SHP77 (cell line): ENCODE data around the gene PPHLN1.

Experiments used
- DNase-seq, 2 experiments: peaks; one replicate each; lab custom pipeline; 2025; lab: John Stamatoyannopoulos, UW

PPHLN1 gene

GRCh38 chr12:42442888-42443287 lies 116.9 kb downstream of the PPHLN1 start:
- DNase-seq, result no peak

- DNase-seq, result no peak
These were observed 118.4 kb downstream of the PPHLN1 start for GRCh38 chr12:42444192-42444943.

DNA sequence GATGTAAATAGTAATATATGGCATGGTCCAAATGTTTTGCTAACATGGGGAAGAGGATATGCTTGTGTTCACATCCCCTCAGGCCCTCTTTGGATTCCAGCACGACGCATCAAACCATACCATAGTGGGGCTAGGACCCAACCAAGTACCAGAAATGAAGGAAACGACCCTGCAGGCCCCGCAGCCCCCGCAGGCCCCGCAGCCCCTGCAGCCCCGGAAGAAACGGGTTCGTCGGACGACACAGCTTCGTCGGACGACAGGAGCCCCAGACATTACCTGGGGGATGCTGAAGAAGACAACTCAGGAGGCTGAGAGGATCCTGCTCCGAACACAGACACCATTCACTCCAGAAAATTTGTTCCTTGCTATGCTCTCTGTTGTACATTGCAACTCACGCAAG lies 119.9 kb downstream of the PPHLN1 start:
- DNase-seq, result no peak

DNA sequence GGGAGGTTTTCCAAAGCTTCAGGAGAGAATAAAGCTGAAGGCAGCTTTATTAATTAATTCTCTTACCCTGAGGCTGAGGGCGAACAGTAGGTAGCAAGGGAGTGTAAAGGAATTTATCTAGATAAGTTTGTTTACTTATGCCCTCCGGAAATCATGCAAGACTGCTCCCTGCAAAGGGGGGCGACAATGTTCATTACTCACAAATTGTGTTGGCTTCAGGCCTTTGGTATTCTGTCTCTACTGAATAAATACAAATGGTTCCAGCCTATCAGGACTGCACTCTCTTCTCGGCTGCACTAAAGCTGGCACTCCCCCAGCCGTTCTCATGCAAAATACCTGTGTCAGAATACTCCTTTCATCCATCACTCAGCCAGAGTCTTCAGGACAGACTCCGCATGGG lies 120.8 kb downstream of the PPHLN1 start:
- DNase-seq, result no peak

- DNase-seq, result no peak
These were observed 121.4 kb downstream of the PPHLN1 start for GRCh38 chr12:42447371-42447786.

DNA sequence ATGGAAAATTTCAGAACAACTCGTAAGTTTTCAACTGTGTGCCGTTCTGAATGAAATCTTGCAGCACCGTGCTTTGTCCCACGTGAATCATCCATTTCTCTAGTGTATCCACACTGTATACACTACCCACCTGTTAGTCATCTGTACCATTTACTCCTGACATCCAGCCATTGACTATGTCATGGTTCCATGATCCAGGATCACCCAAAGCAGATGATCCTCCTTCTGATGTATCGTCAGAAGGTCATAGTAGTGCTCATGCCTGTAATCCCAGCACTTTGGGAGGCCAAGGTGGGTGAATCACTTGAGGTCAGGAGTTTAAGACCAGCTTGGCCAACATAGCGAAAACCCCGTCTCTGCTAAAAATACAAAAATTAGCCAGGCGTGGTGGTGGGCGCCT lies 122.9 kb downstream of the PPHLN1 start:
- no peak for DNase-seq

- DNase-seq, result no peak
These were observed 124.3 kb downstream of the PPHLN1 start for GRCh38 chr12:42450248-42450647.

GRCh38 chr12:42458575-42458974 lies 132.6 kb downstream of the PPHLN1 start:
- no peak for DNase-seq

GRCh38 chr12:42459336-42459847 lies 133.4 kb downstream of the PPHLN1 start:
- DNase-seq, result no peak

GRCh38 chr12:42462486-42462885 lies 136.5 kb downstream of the PPHLN1 start:
- DNase-seq, result no peak

- DNase-seq, result no peak
These were observed 137.7 kb downstream of the PPHLN1 start for GRCh38 chr12:42463671-42464070.

- no peak for DNase-seq
These were observed 142.4 kb downstream of the PPHLN1 start for GRCh38 chr12:42468341-42468821.

DNA sequence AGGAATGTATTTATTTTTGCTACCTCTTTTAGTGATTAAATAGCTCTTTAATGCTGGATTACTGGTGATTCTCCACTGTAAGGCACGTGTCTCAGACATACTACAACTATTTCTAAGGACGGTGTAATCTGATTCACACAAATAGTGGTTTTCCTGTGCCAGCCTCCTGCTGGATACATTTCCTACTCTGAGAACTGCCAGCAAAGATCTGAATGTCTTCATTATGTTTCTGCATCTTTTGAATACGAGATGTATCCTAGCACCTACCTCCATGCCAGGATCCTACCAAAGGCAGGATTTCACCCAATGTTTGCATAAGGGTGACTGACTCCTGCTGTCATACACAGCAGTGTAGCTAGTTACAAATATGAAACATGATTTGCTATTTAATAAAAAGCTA lies 143.0 kb downstream of the PPHLN1 start:
- DNase-seq, result no peak

GRCh38 chr12:42469355-42470175 lies 143.6 kb downstream of the PPHLN1 start:
- no peak for DNase-seq

DNA sequence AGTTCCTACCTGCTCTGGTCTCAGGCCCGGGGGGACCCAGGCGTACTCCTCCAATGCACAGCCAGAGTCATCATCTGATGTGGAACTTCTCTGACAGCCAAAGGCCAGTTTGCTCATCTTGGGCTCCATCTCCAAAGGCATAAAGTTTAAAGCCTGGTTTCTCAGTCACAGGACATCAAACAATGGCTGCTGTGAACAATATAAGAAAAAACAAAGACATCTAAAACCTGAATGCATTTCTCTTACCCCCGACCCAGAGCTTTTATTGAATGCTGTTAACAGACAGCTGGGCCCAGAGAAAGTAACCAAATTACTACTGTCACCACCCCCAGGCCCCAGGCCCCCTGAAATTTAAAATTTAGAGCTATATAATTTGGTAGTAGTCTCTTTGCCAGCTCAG lies 146.4 kb downstream of the PPHLN1 start:
- DNase-seq, result no peak

DNA sequence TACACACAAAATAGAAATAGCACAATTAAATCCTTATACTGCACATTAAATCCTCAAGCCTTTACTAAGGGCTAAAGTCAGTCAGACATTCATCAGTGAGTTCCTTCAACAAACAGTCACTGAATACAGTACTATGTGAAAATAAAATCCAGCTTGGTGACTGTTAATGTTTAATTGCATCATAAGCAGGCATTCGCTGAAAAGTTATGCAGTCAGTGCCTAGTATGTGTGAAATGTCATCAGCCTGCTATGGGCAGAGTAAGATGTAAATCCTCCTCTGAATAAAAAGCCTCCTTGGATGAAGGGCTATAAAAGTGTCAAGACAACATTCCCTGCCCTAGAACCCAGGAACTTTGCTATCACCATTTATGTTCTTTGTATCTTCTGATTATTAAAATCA lies 147.2 kb downstream of the PPHLN1 start:
- DNase-seq, result no peak

DNA sequence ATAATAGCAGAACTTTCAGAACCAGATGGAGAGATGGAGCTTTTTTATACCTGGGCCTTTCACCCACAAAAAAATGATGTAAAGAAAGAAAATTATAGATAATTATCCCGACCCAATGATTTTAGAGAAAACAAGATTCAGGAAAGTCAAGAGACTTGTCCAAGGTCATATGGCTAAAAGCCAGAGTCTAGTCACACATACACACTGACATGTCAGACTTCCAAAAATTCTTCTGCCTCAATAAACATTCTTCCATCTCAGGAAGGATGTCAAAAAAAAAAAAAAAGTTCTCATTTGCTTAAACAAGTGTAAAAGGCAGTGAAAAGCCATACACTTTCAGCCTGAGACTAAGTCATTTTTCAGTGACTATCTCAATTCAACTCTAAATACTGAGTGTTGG lies 147.6 kb downstream of the PPHLN1 start:
- no peak for DNase-seq

- no peak for DNase-seq
These were observed 148.4 kb downstream of the PPHLN1 start for GRCh38 chr12:42474391-42474790.

GRCh38 chr12:42475106-42475505 lies 149.1 kb downstream of the PPHLN1 start:
- no peak for DNase-seq

GRCh38 chr12:42477941-42478340 lies 152.0 kb downstream of the PPHLN1 start:
- no peak for DNase-seq

DNA sequence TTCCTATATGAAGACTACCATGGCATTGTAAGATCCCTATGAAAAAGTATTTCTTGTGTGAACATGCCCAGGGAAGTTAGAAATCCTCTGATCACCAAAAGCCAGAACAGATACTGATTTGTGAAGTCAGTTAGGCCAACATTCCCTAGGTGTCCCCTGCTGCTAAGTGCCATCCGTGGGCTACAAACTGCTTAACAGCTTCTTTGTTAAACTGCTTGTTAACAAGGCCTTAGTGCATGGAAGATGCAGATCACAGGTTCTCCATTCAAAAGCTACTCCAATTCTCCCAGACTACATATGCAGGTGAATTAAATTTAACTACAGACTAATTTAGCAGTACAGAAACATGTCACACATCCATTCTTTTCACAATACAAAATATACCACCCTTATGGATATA lies 155.4 kb downstream of the PPHLN1 start:
- no peak for DNase-seq

GRCh38 chr12:42482041-42482747 lies 156.2 kb downstream of the PPHLN1 start:
- DNase-seq, result no peak
